ENCODE results near the gene IER3IP1.
A peak's percentile ranks its signal among the peaks of the same experiment; 100 is the strongest.
"Not testable (repeated sequence)": the region's sequence is repeated elsewhere in the genome, so short reads cannot be mapped to it uniquely, and the experiment has no call there.

IER3IP1 gene, protein sequence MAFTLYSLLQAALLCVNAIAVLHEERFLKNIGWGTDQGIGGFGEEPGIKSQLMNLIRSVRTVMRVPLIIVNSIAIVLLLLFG

DNA sequence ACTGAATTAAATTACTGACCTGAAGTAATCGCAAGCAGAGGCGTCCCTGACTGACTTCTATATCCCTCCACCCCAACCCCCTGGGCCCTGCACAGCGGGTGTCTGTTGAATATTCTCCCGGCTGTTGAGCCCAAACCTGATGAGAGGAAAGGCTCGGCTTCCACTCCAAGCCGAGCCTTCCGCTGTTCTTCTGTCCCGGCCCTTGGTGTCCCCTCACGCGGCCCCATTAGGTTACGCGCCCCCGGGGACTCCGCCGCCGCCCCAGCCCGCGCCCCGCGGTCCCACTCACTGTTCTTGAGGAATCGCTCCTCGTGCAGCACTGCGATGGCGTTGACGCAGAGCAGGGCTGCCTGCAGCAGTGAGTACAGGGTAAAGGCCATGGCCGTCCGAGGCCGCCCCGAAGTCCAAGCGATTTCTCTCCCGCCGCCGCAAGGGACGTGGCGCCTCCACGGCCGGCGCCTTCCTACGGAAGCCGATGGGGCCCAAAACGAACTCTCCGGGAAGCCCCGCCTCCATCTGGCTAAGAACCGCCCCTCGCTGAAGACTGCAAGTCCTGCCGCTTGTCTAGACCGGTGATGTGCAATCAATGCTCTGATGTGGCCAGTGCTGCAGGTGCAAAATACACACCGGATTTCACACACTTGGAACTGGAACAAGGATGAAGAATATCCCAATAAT lies at the start of gene IER3IP1:
TSS of gene IER3IP1 (minus strand) at position 467 of the 678 bp plus-strand sequence. CDS start at position 380, 87 bp downstream.
- DNase-seq (ENCODE audit: low read depth in 4 of 4, low spot score in 1 of 4), result peak; percentile 65 to 84 (median 81)

DNA sequence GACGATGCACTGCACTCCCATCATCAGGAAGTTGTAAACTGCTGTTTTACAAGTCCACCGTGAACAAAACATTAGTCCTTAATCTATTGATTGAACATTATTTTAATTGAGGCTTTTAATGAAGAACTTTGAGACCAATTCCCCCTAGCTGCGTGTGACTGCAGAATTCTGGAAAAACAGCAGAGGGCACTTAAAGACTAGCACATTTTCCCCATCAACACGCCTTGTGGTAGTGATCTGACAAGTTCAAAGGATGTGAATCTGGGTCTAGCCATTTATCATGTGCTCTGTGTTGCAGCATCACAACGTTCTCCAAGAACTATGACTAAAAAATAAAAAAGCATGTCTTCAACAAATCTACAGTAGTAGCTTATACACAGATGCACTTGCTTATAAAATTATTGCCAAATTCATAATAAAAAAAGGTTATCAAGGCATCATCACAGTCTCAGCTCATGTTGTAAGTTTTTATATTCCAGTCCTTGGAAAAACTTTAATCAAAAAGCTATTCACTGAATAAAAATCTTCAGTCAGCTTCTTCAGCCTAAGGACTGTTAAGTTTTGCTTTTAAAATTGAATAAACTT lies 39.5 kb upstream of the IER3IP1 start:
- no peak for DNase-seq (ENCODE audit: low read depth in 4 of 4, low spot score in 1 of 4)

DNA sequence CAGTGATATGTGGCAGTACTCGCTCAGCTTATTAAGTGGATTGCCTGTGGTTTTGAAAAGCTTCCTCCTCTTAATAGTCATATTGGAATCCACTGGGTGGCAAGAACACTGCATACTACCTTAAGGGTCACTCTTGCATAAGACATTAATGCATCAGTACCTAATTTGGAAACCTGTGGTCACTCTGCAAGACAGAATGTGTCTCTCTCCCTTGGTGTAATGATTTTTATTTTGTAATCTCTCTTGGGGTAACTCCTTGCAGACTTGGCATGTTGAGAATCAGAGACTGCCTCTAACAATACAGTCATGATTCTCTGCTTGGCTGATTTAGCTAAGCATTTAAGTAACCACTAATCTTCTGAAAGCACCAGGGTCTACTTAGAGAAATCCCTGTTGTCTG lies 33.0 kb upstream of the IER3IP1 start:
- DNase-seq (ENCODE audit: low read depth in 4 of 4, low spot score in 1 of 4), result no peak

DNA sequence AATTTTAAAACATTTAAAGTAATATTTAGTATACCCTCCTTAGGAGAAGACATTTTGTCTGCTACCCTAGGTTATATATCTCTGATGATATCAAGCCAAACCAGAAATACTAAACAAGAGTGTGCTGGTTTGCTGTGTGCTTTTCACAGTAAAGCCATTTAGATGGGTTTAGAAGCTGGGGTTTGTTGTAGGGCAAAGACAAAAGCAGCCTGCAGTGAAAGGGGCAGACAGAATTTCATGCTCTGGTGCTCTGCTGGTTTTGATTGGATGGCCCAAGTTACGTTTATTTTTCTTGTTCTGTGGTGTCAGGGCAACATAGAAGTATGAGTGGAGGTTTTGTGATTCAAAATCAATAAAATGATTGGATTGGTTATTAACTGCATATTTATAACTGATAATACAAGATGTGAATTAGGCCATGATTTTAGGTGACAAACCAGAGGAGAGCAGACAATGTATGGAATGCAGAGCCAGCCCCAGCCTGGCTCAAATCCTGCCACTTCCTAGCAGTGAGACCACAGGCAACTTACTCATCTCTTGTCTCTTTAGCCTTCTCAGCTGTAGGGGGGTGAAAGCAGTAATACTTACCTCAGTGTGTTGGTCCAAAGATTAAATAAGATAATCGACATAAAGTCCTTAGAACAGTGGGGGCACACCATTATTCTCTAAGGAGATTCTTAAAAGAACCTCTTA lies 30.9 kb upstream of the IER3IP1 start:
- DNase-seq (ENCODE audit: low read depth in 4 of 4, low spot score in 1 of 4), result no peak

GRCh38 chr18:47204908-47205522 lies 28.9 kb upstream of the IER3IP1 start:
- peak in 3 of 4 experiments; percentile 6 to 19 (median 7) for DNase-seq (ENCODE audit: low read depth in 4 of 4, low spot score in 1 of 4)

- DNase-seq (ENCODE audit: low read depth in 4 of 4, low spot score in 1 of 4), result no peak
Measured at GRCh38 chr18:47203626-47204464, 27.7 kb upstream of the IER3IP1 start.

DNA sequence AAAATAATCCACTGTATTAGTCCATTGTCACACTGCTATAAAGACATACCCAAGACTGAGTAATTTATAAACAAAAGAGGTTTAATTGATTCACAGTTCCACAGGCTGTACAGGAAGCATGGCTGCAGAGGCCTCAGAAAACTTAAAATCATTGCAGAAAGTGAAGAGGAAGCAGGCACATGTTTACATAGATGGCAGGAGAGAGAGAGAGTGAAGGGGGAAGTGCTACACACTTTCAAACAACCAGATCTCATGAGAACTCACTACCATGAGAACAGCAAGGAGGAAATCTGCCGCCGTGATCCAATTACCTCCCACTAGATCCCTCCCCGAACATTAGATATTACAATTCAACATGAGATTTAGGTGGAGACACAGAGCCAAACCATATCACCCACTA lies 19.8 kb upstream of the IER3IP1 start:
- not testable (repeated sequence) for DNase-seq (ENCODE audit: low read depth in 4 of 4, low spot score in 1 of 4)

- DNase-seq (ENCODE audit: low read depth in 4 of 4, low spot score in 1 of 4), result no peak
Measured at GRCh38 chr18:47191961-47192360, 15.8 kb upstream of the IER3IP1 start.

DNA sequence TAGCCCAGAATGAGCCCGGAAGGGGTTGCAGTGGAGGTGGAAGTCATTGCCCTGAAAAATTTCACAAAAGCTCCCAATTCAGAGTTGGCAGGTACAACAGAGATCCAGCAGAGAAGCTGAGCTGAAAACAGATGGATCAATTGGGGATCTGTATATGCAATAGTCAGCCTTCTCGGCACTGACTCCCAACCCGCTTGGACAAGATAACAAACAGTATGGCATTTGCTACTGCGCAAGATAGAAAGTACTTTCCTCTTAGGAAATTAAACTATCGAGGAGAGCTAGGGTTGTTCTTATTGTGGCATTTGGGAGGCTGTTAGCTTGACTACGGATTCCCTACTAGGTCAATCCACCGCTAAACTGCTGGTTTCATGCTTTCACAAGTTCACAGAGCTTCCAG lies 11.6 kb upstream of the IER3IP1 start:
- no peak for DNase-seq (ENCODE audit: low read depth in 4 of 4, low spot score in 1 of 4)

DNA sequence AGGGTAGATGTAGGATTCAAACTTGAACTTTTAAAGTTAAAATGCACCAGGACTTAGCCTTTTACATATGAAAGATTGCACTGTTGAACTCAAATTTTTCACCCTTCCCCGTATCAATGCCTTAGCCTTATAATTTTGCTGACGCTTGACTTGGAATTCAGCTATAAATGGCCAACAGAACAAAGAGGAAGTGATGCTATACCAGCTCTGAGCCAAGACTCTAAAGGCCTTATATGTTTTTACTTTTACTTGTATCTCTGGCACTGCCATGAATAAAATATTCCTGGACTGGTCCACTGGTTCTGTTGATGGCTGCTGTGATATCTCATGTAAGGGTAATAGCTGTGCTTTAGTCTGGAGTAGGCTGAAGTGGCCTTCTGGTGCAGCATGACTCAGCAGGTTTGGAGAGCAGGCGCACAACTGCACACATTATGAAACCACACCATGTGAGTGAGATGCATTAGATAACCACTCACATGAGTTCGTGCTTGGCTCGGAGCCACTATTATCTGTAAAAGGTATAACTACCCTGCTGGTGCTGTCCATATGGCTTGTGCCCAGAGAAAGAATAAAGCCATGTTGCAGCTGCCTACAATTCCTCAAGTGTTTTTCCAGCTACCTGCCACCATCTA lies 8.4 kb upstream of the IER3IP1 start:
- DNase-seq (ENCODE audit: low read depth in 4 of 4, low spot score in 1 of 4), result no peak

GRCh38 chr18:47182156-47182555 lies 6.0 kb upstream of the IER3IP1 start:
- not testable (repeated sequence) for DNase-seq (ENCODE audit: low read depth in 4 of 4, low spot score in 1 of 4)

DNA sequence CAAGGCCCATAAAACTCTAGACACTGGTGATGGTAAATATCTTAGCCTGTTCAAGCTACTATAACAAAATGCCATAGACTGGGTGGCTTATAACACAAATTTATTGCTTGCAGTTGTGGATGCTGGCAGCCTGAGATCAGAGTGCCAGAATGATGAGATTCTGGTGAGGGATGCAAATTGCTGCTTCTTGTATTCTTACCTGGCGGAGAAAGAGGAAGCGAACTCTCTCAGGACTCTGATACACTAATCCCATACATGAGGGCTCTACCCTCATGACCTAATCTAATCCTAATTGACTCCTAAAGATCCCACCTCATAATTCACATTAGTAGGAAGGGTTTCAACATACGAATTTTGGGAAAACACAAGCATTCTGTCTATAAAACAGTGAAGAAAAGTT lies 4.6 kb upstream of the IER3IP1 start:
- DNase-seq (ENCODE audit: low read depth in 4 of 4, low spot score in 1 of 4), result no peak

DNA sequence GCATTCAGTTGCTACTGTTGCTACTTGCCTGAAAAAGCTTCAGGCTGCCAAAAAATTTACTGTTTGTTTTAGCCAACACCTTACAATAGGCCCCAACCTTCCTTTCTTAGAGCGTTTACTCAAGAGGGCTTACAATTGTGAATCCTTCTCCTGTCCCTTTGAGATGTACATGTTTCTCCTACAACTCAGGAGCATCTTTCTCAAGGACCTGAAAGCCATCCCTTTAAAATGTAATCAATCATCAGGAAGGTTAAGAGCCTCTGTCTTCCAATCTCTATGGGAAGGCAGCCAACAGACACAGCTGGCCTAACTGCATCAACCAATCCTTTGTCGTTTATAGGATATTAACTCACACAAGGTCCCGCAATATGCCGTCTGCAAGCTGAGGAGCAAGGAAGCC lies 3.4 kb upstream of the IER3IP1 start:
- DNase-seq (ENCODE audit: low read depth in 4 of 4, low spot score in 1 of 4), result no peak

DNA sequence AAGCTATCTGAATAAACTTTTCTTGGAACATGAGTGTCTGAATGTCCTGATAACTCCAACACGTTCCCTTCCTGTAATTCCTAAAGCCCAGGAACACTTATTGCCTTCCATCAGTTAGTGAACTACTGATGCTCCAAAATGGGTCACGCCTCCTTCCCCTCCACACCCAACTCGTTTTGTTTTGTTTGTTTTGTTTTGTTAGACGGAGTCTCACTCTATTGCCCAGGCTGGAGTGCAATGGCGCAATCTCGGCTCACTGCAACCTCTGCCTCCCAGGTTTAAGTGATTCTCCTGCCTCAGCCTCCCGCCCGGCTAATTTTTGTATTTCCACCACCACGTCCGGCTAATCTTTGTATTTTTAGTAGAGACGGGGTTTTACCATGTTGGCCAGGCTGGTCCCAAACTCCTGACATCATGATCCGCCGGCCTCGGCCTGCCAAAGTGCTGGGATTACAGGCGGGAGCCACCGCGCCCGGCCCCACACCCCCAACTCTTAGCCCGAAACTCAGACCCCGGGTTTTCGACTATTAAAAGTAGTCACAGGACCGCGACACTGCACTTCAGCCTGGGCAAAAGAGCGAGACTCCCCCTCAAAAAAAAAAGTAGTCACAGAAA lies 774 bp downstream of the IER3IP1 start:
- no peak for DNase-seq (ENCODE audit: low read depth in 4 of 4, low spot score in 1 of 4)

GRCh38 chr18:47174545-47175116 lies 1.5 kb downstream of the IER3IP1 start:
- DNase-seq (ENCODE audit: low read depth in 4 of 4, low spot score in 1 of 4), result no peak

DNA sequence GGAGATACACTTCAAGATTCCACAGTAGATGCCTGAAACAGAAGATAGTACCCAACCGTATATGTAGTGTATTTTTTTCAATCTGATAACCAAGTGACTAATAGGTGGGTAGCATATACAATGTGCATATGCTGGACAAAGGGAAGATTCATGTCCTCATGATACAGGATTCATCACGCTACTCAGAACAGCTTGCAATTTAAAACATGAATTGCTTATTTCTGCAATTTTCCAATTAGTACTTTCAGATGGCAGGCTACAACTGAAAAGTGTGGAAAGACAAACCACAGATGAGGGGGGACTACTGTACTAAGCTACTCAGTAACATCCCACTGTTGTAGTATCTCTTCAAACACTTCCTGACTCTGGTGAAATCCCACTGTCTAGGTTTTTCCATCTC lies 3.7 kb downstream of the IER3IP1 start:
- DNase-seq (ENCODE audit: low read depth in 4 of 4, low spot score in 1 of 4), result no peak

GRCh38 chr18:47168913-47169312 lies 7.3 kb downstream of the IER3IP1 start:
- DNase-seq (ENCODE audit: low read depth in 4 of 4, low spot score in 1 of 4), result no peak

GRCh38 chr18:47168509-47168908 lies 7.7 kb downstream of the IER3IP1 start:
- no peak for DNase-seq (ENCODE audit: low read depth in 4 of 4, low spot score in 1 of 4)

- no peak for DNase-seq (ENCODE audit: low read depth in 4 of 4, low spot score in 1 of 4)
Measured at GRCh38 chr18:47166294-47166693, 9.9 kb downstream of the IER3IP1 start.

- no peak for DNase-seq (ENCODE audit: low read depth in 4 of 4, low spot score in 1 of 4)
Measured at GRCh38 chr18:47163241-47163640, 12.9 kb downstream of the IER3IP1 start.

Data from stimulated activated CD4-positive, alpha-beta T cell treated with anti-CD3 and anti-CD28 coated beads, Interleukin-1b, Interleukin-23, amount 100 ng/mL, for 24 hours (primary cell).